GM12864 (cell line): ENCODE measurements around the gene LASP1.

Experiments
- DNase-seq: peaks from one replicate; pipeline ENCODE4 v3.0.0-alpha.2; 2011; ENCODE audit warnings: low read depth
- H3K4me3 ChIP-seq: 2 replicates; pipeline ENCODE4 v1.5.1; 2011; ENCODE audit warnings: mild to moderate bottlenecking, low read depth, low read length, control low read depth
- CTCF ChIP-seq: IDR thresholded peaks from 2 replicates; pipeline ENCODE4 v1.5.1; 2011; ENCODE audit warnings: low read depth, mild to moderate bottlenecking, moderate library complexity, low read length, control low read depth, inconsistent platforms; ENCODE audit errors: missing control alignments

Gene LASP1

DNA sequence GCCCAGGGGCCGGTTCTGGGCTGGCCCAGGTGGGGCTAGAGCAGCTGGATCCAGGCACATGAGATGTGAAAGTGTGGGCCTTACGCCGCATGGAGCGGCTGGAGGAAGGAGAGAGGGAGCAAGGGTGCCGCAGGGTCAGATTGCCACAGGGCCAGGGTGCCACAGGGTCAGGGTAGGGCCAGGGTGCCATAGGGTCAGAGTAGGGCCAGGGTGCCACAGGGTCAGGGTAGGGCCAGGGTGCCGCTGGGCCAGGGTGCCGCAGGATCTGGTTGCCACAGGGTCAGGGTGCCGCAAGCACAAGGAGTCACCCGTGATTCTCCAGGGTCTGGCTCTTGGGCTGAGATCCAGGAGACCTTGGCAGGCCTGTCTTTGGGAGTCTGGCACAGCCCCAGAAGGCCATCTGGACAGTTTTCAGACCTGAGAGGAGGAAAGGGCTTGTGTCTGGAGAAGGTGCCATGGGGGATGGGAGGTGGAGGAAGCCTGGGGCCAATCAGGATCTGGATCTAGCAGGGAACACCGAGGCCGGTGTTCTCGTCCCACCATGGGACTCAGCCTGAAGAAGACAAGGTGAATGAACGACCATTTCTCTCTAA lies 42.5 kb downstream of the LASP1 start:
- no peak overlapping the region for H3K4me3 ChIP-seq
- DNase-seq: no peak
- no peak for TF ChIP-seq CTCF

DNA sequence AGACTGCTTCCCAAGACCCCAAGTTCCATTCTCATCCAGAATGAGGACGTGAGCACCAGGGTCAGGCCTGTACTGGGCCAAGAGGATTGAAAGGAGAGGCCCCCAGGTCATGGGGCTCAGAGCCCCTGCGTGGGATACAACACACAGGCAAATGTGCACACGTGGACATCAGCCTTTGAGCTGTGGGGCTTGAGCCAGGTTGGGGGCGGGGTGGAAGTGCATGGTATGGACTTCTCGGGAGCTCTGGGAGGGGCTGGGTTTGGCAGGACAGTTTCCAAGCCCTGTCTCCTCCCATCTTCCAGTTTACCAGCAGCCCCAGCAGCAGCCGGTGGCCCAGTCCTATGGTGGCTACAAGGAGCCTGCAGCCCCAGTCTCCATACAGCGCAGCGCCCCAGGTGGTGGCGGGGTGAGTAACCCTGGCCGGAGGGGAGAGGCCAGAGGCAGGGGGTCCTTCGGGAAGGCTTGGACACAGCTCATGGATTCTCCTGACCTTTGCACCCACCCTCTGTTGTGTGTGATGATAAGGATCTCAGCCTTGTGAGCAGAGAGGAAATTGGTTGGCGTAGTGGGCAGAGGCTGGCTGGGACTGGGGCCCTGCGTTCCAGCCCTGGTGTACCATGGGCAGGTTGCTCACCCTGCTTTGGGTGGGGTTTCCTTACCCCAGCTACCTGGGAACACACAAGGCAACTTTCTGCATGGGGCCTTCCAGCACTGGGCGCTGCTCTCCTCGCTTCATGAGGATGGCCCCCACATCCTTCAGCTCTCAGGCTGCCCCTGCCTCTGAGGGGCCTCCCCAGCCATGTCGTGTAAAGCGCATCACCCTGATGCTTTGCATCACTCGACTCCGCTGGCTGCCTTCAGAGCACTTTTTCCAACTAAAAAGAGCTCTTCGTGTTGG lies 45.1 kb downstream of the LASP1 start:
- no peak for TF ChIP-seq CTCF
- no peak overlapping the region for H3K4me3 ChIP-seq
- no peak for DNase-seq

DNA sequence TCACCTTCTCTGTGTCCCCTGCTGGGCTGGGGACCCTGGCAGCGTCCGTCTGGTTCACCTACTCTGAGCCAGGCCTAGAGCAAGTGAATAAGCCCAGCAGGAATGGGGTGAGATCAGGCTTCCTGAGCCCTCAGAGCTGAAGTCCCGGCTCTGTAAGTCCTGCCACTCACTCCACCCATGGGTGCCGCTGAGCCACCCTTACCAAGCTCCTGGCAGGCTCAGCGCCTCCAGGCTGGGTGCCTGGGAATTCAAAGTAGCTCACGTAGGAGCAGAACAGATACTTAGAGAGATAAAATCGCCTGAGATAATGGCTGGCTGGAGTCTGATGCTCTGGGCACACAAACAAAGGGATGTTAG lies 45.8 kb downstream of the LASP1 start:
- no peak for DNase-seq
- TF ChIP-seq CTCF: no peak
- H3K4me3 ChIP-seq: no peak overlapping the region

- H3K4me3 ChIP-seq: no peak overlapping the region
- no peak for TF ChIP-seq CTCF
- no peak for DNase-seq
Observed at GRCh38 chr17:38916771-38917170, 46.9 kb downstream of the LASP1 start.

DNA sequence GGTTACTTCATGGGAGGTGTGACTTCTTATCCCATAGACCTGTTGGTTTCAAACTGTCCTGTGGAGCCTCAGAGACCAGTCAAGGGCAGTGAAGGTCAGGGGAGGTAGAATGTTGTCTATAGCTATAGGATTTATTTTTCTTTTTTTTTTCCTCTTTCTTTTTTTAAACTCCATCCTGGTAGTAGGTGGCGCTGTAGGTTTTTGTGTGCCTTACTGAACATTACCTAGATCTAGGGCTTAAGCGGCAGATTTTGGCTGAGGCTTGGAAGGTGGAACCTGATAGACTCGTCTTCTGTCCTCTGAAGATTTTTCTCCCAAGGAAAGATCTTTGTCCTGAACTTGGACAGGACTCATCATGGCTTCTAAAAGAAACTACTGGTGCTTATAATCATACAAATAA lies 47.4 kb downstream of the LASP1 start:
- no peak overlapping the region for H3K4me3 ChIP-seq
- TF ChIP-seq CTCF: no peak
- DNase-seq: no peak

DNA sequence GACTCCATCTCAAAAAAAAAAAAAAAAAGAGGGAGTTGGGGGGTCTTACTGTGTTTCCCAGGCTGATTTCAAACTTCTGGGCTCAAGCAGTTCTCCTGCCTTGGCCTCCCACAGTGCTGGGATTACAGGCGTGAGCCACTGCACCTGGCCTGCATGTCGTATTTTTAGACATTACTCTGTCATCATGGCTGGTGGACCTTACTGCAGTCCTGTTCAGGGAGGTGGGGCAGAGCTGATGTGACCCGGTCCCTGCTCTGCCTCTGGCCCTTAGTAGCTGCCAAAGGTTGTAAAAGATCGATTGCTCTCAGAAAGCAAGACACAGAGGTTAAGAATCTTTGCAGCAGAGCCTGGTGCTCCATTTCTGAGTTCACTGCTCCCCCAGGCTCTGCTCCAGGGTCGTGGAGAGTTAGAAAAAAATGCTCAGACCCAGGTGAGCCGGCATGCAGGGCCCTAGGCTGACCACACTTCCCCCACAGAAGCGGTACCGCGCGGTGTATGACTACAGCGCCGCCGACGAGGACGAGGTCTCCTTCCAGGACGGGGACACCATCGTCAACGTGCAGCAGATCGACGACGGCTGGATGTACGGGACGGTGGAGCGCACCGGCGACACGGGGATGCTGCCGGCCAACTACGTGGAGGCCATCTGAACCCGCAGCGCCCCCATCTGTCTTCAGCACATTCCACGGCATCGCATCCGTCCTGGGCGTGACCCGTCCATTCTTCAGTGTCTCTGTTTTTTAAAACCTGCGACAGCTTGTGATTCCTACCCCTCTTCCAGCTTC lies 48.5 kb downstream of the LASP1 start:
- no peak overlapping the region for H3K4me3 ChIP-seq
- TF ChIP-seq CTCF: no peak
- DNase-seq: no peak
